GM19372 (cell line): ENCODE measurements around the gene PLCB4.

Experiments used
- ATAC-seq: cut with Tn5 transposase; IDR thresholded peaks from one replicate; pipeline ENCODE4 v1.9.1; 2021; ENCODE audit warnings: mild to moderate bottlenecking, low read depth, moderate library complexity; ENCODE audit not compliant: unreplicated experiment

The PLCB4 gene

GRCh38 chr20:9250511-9250910, 181.6 kb downstream of the PLCB4 start:
- ATAC-seq, result no peak

GRCh38 chr20:9253006-9253539, 184.2 kb downstream of the PLCB4 start:
- no peak for ATAC-seq

GRCh38 chr20:9255171-9255570, 186.3 kb downstream of the PLCB4 start:
- no peak for ATAC-seq

GRCh38 chr20:9256393-9256792, 187.5 kb downstream of the PLCB4 start:
- no peak for ATAC-seq

DNA sequence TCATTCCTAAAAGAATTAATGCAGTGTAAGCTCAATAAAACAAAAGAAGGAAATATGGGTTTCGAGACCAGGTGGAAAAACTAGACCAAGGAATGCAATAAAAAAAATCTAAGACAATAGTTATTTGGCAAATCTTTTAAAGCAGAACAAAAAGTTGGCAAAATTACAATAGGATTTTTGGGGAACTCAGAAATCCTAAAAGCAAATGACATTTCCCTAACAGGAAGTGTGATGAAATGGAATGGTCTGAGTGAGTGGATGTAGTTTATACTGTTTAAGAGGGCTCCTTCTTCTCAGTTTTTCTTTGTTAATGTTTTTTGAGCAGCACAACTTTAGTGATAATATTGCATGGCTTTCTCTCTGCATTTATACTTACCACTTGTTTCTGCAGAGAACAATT, 190.0 kb downstream of the PLCB4 start:
- ATAC-seq, result no peak

GRCh38 chr20:9260027-9260426, 191.1 kb downstream of the PLCB4 start:
- no peak for ATAC-seq

- ATAC-seq, result no peak
These were observed 192.9 kb downstream of the PLCB4 start for GRCh38 chr20:9261781-9262180.

DNA sequence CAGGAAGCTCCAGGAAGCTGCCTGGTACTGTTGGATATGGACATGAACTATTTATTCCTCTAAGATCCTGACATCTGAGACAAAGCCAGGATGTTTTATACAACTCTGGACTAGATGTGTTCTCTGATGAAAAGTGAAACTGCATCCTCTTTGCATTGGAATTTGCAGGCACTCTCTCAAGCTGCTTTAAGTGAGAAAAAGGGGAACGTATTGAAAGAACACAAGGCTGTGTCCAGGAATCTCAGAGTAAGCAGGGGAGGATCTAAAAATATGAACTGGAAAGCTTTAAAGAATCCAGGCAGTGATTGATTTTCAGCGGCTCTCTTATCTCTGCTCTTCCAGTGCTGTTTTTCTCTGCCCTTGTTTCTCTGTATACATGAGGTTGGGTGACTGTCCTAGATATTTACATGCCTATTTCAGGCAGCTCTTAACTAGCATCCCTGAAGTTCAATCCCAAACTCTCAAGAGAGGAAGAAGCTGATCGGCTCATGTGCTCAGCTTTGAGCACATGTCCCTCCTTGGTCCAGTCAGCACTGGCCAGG, 193.8 kb downstream of the PLCB4 start:
- ATAC-seq, result no peak

GRCh38 chr20:9269280-9269971, 200.5 kb downstream of the PLCB4 start:
- no peak for ATAC-seq

DNA sequence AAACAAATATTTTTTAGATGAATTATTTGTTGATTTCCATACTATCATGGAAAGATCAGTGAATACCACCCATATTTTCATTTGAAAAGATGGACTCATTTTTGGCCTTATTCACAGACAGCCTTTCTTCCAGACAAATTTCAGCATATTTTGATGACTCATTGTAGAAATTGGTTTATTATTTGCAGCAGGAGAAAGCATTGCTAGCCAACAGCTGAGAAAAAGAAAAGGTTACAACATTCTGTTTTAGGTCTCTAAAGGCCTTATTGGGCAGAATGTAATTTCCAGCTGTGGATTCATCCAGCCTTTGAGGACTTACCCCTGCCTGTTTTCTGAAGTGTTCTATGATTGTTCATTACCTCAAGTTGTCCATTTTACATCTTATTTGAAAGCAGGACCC, 201.9 kb downstream of the PLCB4 start:
- ATAC-seq, result no peak

- no peak for ATAC-seq
These were observed 208.1 kb downstream of the PLCB4 start for GRCh38 chr20:9276966-9277468.

DNA sequence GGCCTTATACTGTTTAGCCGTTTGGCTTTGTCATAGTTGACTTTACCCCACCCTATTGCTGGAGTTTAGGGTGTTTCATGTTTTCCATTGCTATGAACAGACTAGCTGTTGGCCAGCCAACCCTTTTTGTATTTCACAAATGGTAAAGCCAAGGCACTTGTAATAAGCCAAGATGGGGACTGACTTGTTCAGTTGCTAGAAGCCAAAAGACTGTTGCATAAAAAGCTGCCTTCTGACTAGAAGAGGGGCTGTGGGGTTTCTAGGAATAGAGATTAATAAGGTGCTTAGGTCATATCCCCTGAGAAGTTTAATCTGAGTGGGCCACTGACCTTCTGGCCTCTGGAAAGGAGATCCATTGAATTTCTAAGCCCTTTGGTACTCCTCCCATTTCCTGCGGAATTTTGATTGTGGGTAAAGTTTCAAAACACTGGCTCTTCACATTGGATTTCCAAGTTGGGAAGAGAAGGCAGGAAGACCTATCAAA, 211.1 kb downstream of the PLCB4 start:
- ATAC-seq, result no peak

DNA sequence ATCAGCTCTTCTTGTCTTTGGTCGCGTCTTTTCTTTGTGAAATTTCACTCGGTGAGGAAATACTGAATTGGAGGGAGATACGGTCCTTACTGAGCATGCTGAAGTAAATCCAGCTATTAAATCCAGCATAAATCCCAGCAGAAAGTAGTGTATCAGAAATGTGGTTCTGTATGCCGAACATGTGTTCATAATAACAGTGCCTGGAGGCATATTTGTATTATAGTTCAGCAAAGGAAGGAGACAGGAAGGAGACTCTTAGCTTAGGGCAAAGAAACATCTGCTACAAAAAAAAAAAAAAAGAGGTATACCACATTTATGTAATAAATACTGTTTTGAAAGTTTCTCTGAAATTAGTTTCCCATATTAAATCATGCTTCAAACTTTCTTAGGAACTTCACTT, 211.8 kb downstream of the PLCB4 start:
- ATAC-seq, result no peak

- no peak for ATAC-seq
These were observed 212.9 kb downstream of the PLCB4 start for GRCh38 chr20:9281803-9282202.

GRCh38 chr20:9285617-9286016, 216.7 kb downstream of the PLCB4 start:
- ATAC-seq, result no peak

- ATAC-seq, result no peak
These were observed 217.9 kb downstream of the PLCB4 start for GRCh38 chr20:9286501-9287461.

- ATAC-seq, result no peak
These were observed 218.9 kb downstream of the PLCB4 start for GRCh38 chr20:9287826-9288225.

- no peak for ATAC-seq
These were observed 221.4 kb downstream of the PLCB4 start for GRCh38 chr20:9290331-9290730.

DNA sequence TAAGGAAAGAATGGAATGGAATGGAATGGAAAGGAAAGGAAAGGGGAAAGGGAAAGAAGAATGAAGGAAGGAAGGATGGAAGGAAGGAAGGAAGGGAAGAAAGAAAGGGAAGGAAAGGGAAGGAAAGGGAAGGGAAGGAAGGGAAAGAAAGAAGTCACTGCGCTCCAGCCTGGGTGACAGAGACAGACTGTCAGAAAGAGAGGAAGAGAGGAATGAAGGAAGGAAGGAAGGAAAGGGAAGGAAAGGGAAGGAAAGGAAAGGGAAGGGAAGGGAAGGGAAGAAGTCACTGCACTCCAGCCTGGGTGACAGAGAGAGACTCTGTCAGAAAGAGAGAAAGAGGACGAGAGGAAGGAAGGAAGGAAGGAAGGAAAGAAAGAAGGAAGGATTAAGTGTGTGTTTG, 224.3 kb downstream of the PLCB4 start:
- no peak for ATAC-seq

GRCh38 chr20:9294041-9294440, 225.2 kb downstream of the PLCB4 start:
- ATAC-seq, result no peak

DNA sequence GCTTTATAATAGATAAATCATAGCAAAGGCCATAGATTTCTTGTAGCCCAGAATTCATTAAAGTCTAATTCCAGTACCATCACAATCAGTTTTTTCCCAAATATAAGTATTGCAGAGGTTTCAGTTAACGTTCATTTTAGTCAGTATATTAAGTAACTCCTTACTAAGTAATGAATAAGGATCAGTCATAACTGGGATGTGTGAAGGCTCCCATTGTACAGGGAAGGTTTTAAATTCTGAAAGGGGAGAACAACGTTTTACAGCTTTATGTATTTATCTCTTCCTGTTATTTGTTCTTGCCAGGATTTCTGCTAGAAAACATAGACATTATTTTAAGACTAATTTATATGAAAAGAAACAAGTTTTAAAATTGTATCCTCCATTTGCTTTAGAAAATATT, 230.0 kb downstream of the PLCB4 start:
- ATAC-seq, result no peak
